ENCODE data around the gene KRT15.

GRCh38 chr17:41530062-41531048, 11.7 kb upstream of the KRT15 start:
- TF ChIP-seq CTCF (IDR thresholded peaks at IDR 0.05): no peak
- TF ChIP-seq POLR2A (IDR thresholded peaks at IDR 0.05): no peak

Data from lower leg skin (tissue), 3 donors.